ENCODE measurements around the gene IFITM10.

- TF ChIP-seq, protein P1, sequence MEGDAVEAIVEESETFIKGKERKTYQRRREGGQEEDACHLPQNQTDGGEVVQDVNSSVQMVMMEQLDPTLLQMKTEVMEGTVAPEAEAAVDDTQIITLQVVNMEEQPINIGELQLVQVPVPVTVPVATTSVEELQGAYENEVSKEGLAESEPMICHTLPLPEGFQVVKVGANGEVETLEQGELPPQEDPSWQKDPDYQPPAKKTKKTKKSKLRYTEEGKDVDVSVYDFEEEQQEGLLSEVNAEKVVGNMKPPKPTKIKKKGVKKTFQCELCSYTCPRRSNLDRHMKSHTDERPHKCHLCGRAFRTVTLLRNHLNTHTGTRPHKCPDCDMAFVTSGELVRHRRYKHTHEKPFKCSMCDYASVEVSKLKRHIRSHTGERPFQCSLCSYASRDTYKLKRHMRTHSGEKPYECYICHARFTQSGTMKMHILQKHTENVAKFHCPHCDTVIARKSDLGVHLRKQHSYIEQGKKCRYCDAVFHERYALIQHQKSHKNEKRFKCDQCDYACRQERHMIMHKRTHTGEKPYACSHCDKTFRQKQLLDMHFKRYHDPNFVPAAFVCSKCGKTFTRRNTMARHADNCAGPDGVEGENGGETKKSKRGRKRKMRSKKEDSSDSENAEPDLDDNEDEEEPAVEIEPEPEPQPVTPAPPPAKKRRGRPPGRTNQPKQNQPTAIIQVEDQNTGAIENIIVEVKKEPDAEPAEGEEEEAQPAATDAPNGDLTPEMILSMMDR (conservative IDR thresholded peaks at IDR 0.05; ENCODE audit: low read depth, low read length), result no peak
- no peak for TF ChIP-seq EZH2 (IDR thresholded peaks at IDR 0.05; ENCODE audit: borderline replicate concordance, low read depth, low read length, poor library complexity, severe bottlenecking)
Observed at GRCh38 chr11:1774886-1775285, 24.5 kb upstream of the IFITM10 start.

Measured in A673 (cell line).